Transverse colon (tissue), 4 donors: ENCODE measurements around the gene DLGAP3. TPM values are rescaled to one million over a fixed set of nuclear protein-coding genes. Genes with fewer than 3 reads are reported as not detected.

ENCODE experiments used
- DNase-seq: peaks from one replicate; pipeline ENCODE4 v3.0.0-alpha.2; 2019
- H3K27ac ChIP-seq, 4 donors: fragments of 200-600 bp; sonication (generic); 2 replicates each; pipeline ENCODE4 v1.5.1; 2016 to 2018; ENCODE audit warnings: inconsistent platforms in 4 of 4
- H3K27me3 ChIP-seq: fragments of 200-600 bp; sonication (generic); 2 replicates; pipeline ENCODE4 v1.5.1; 2017; ENCODE audit warnings: inconsistent platforms
- H3K36me3 ChIP-seq, 4 donors: fragments of 200-600 bp; sonication (generic); 2 replicates each; pipeline ENCODE4 v1.5.1; 2017 to 2019; ENCODE audit warnings: inconsistent platforms in 4 of 4
- H3K4me1 ChIP-seq, 4 donors: fragments of 200-600 bp; sonication (generic); 2 replicates each; pipeline ENCODE4 v1.5.1; 2017 to 2020; ENCODE audit warnings: inconsistent platforms in 4 of 4
- H3K4me3 ChIP-seq, 4 donors: fragments of 200-600 bp; sonication (generic); 1 replicate in 1 of 4; 2 replicates in 3 of 4; pipeline versions ENCODE4 v1.5.1 to v1.6.1; 2017 to 2019; ENCODE audit warnings: inconsistent platforms in 4 of 4
- H3K9me3 ChIP-seq, 2 donors: fragments of 200-600 bp; sonication (generic); 2 replicates each; pipeline ENCODE4 v1.5.1; 2017 to 2019; ENCODE audit warnings: inconsistent platforms in 2 of 2
- EP300 ChIP-seq: sonication (generic); formaldehyde crosslinking; IDR thresholded peaks from one replicate; pipeline ENCODE4 v1.6.1; 2017; ENCODE audit warnings: antibody characterized with exemption, low read depth
- POLR2A ChIP-seq: fragments of 450-650 bp; IDR thresholded peaks from one replicate; pipeline ENCODE4 v1.6.1; 2016; ENCODE audit warnings: antibody characterized with exemption, mild to moderate bottlenecking, moderate library complexity
- POLR2AphosphoS5 ChIP-seq, 3 donors: sonication (generic); formaldehyde crosslinking; IDR thresholded peaks; one replicate each; pipeline ENCODE4 v1.6.1; 2016; ENCODE audit warnings: antibody characterized with exemption in 3 of 3
- WGBS, 2 donors: methylation state at CpG; one replicate each; pipeline ENCODE4 v1.1.5; 2018; ENCODE audit warnings: low coverage in 1 of 2; 5-methylcytosine and 5-hydroxymethylcytosine counted together
- in situ Hi-C, 4 donors: fragments of 200-750 bp; cut with MboI; loops; one replicate each; pipeline versions ENCODE4 v1.15.0 to v1.15.1; 2017; ENCODE audit warnings: low sequenced_read_pairs in 3 of 4, low pct_ligation_motif_present in 1 of 4, low pct_unique_long_range_greater_than_20kb in 1 of 4
- intact Hi-C: fragments of 100-400 bp; cut with DNase I; formaldehyde crosslinking; loops from one replicate; pipeline ENCODE4 v1.15.1; 2023; ENCODE audit warnings: low total_unique reads
- total RNA-seq, 4 donors: library from RNA; depleted of rRNA; stranded (reverse); fragments of >200 nt; gene quantifications; one replicate each; pipeline ENCODE4 v1.1.0, GENCODE V29; 2016
- TF ChIP-seq, protein P1 (sequence below), 5 experiments: fragments of 200-600 bp in 3 of 5; fragments of 450-650 bp in 2 of 5; sonication (generic) in 3 of 5; IDR thresholded peaks; 1 replicate in 2 of 5; 2 replicates in 3 of 5; pipeline ENCODE4 v1.5.1; 2016 to 2017; ENCODE audit warnings: antibody characterized with exemption in 5 of 5, inconsistent platforms in 3 of 5, mild to moderate bottlenecking in 2 of 5, moderate library complexity in 1 of 5

DLGAP3 gene
- total RNA-seq, 4 donors from 2014 or later, result 0.14 to 1.4 (median 0.64) TPM

DNA sequence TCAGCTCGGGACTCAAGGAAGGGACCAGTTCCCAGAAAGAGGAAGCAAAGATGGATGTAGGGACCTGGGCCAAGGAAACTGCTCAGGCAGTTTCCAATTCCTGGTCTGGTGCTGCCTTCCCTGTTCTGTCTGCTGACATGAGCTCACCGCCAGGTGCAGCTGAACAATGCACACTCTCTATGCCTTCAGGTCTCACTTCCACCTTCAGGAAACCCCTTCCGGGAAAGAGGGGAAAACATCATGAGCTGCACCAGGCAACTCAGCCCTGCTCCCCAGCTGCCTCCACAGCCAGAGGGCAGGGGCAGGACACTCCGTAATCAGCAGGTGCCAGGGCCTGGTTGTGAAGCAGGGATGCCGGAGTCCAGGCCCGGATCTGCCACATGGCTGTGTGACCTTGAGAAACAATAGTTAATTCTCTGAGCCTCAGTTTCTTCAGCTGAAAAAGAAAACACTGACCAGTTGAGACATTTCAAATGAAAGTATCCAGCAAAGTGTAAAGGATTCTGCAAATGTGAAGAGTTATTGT, 97.7 kb downstream of the DLGAP3 start:
- intact Hi-C loops (no loop called here), in situ Hi-C loops (no loop called here)
- Histone ChIP-seq H3K27ac (no peak overlapping the region), H3K9me3 (no peaks in the 10 kb centered on the region), H3K4me1 (no peaks in the 10 kb centered on the region), H3K4me3 (no peak overlapping the region), H3K27me3 (no peaks in the 10 kb centered on the region), H3K36me3 (no peaks in the 10 kb centered on the region)
- DNase-seq, result no peak
- TF ChIP-seq, protein P1, sequence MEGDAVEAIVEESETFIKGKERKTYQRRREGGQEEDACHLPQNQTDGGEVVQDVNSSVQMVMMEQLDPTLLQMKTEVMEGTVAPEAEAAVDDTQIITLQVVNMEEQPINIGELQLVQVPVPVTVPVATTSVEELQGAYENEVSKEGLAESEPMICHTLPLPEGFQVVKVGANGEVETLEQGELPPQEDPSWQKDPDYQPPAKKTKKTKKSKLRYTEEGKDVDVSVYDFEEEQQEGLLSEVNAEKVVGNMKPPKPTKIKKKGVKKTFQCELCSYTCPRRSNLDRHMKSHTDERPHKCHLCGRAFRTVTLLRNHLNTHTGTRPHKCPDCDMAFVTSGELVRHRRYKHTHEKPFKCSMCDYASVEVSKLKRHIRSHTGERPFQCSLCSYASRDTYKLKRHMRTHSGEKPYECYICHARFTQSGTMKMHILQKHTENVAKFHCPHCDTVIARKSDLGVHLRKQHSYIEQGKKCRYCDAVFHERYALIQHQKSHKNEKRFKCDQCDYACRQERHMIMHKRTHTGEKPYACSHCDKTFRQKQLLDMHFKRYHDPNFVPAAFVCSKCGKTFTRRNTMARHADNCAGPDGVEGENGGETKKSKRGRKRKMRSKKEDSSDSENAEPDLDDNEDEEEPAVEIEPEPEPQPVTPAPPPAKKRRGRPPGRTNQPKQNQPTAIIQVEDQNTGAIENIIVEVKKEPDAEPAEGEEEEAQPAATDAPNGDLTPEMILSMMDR (IDR thresholded peaks at IDR 0.05), result no peak
- no peak for TF ChIP-seq EP300
- TF ChIP-seq POLR2A, result no peak
- TF ChIP-seq POLR2AphosphoS5 (IDR thresholded peaks at IDR 0.05), result no peak
- 82 to 90% methylated on average over 3 to 6 of the region's 6 CpGs for WGBS, 2 donors

DNA sequence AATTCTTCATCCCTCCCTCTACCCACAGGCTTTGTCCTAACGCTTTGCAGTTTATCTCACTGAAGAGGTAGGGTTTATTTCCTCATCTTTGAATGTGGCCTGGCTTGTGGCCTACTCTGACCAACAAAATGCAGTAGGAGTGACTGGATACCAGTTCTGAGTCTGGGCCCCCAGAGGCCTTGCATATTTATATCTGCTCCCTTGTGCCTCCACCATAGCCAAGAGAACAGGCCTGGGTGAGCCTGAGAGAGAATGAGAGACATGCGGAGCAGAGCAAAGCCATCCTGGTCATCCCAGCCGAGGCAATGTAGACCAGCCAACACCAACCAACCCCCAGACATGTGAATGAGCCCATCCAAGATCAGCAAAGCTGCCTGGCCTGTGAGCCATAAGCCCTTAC, 100.2 kb downstream of the DLGAP3 start:
- Histone ChIP-seq H3K4me1 (peaks cover 0 to 13% (median 0%) of the 10 kb centered on the region in 4 donors), H3K27me3 (no peaks in the 10 kb centered on the region), H3K36me3 (no peaks in the 10 kb centered on the region), H3K4me3 (no peak overlapping the region), H3K27ac (no peak overlapping the region), H3K9me3 (no peaks in the 10 kb centered on the region)
- WGBS, 2 donors, result 86% methylated on average over 3 of the region's 3 CpGs; no CpG with 5 or more reads in 1 of the 2 donors
- no peak for TF ChIP-seq EP300
- TF ChIP-seq, protein P1 (IDR thresholded peaks at IDR 0.05), result no peak
- TF ChIP-seq POLR2A, result no peak
- no peak for TF ChIP-seq POLR2AphosphoS5 (IDR thresholded peaks at IDR 0.05)
- in situ Hi-C loops (no loop called here), intact Hi-C loops (no loop called here)
- DNase-seq, result no peak

DNA sequence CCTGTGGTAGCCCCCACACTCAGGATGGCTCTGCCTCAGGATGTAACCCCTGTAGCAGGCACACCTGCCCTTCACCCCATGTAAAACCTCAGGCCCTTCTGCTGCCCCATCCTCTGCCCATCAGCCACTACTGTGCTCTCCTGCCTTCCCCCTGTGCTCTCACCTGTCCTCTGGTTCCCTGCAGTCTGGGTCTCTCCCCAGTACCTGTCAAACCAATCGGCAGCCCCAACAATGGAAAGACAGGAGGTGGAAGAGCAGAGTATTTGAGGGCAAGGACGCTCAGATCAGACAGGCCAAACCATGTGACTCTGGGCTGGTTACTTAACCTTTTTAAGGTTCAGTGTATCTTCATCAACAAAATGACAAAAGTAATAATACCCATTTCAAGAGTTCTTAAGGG, 100.8 kb downstream of the DLGAP3 start:
- H3K9me3 ChIP-seq, result no peaks in the 10 kb centered on the region
- H3K4me1 ChIP-seq, result peaks cover 0 to 13% (median 0%) of the 10 kb centered on the region in 4 donors
- no peaks in the 10 kb centered on the region for H3K27me3 ChIP-seq
- H3K27ac ChIP-seq, result no peak overlapping the region
- TF ChIP-seq, protein P1 (IDR thresholded peaks at IDR 0.05), result no peak
- no peak for TF ChIP-seq POLR2A
- TF ChIP-seq EP300, result no peak
- no peak for TF ChIP-seq POLR2AphosphoS5 (IDR thresholded peaks at IDR 0.05)
- no peak for DNase-seq
- no peak overlapping the region for H3K4me3 ChIP-seq
- in situ Hi-C loops (no loop called here), intact Hi-C loops (no loop called here)
- H3K36me3 ChIP-seq, result no peaks in the 10 kb centered on the region
- WGBS, 2 donors, result 82% methylated on average over 2 of the region's 2 CpGs; no CpG with 5 or more reads in 1 of the 2 donors

DNA sequence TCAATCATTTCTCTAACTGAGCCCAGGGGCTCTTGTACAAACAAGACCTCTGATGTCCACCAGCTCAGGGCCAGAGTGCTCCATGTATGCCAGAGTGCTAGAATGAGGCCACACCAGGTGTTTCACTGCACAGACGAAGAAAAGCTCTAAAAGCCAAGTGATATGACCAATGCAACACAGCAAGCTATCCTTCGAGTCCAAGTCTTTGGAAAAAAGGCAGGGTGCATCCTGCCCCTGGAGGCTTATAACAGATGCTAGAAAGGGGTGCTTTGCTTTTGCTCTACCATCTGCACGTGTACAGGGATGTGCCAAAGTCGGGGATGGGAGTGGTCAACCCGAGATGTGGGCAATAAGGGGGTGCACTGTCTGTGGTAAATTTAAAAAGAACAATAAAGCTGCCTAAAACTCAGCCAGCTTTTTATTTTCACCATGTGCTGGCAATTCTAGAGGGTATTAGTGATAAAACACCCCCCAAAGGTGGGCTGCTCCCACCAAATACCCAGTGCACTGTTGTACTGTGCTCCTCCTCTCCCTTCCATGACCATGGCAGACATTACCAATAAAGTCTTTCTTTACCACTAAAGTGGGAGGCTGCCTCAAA, 102.0 kb downstream of the DLGAP3 start:
- intact Hi-C loops, result no loop called here
- H3K27ac ChIP-seq, result no peak overlapping the region
- no peaks in the 10 kb centered on the region for H3K36me3 ChIP-seq
- no peaks in the 10 kb centered on the region for H3K9me3 ChIP-seq
- WGBS, 2 donors, result 83% methylated on average over 5 of the region's 5 CpGs; no CpG with 5 or more reads in 1 of the 2 donors
- DNase-seq, result no peak
- peaks cover 0 to 13% (median 0%) of the 10 kb centered on the region in 4 donors for H3K4me1 ChIP-seq
- no peak for TF ChIP-seq EP300
- no peak for TF ChIP-seq POLR2AphosphoS5 (IDR thresholded peaks at IDR 0.05)
- TF ChIP-seq, protein P1 (IDR thresholded peaks at IDR 0.05), result no peak
- no peak for TF ChIP-seq POLR2A
- in situ Hi-C loops, result no loop called here
- H3K27me3 ChIP-seq, result no peaks in the 10 kb centered on the region
- no peak overlapping the region for H3K4me3 ChIP-seq
